HG03439 (cell line): ENCODE results near the gene ART1.
"Not testable (repeated sequence)": the region's sequence is repeated elsewhere in the genome, so short reads cannot be mapped to it uniquely, and the experiment has no call there.

Experiments
- ATAC-seq: cut with Tn5 transposase; IDR thresholded peaks from one replicate; pipeline ENCODE4 v1.9.1; 2021; ENCODE audit warnings: mild to moderate bottlenecking, moderate library complexity; ENCODE audit not compliant: unreplicated experiment

The ART1 gene

GRCh38 chr11:3644817-3645235, at the start of gene ART1:
ART1 (plus strand) TSS chr11:3645128; CDS start chr11:3659214, 14,086 bp downstream.
- ATAC-seq = no peak

- not testable (repeated sequence) for ATAC-seq
Measured at GRCh38 chr11:3597743-3598142, 47.2 kb upstream of the ART1 start.

GRCh38 chr11:3600201-3600600, 44.7 kb upstream of the ART1 start:
- ATAC-seq = not testable (repeated sequence)

GRCh38 chr11:3604167-3604566, 40.8 kb upstream of the ART1 start:
- ATAC-seq = no peak

- no peak for ATAC-seq
Measured at GRCh38 chr11:3605283-3605662, 39.7 kb upstream of the ART1 start.

GRCh38 chr11:3605771-3606203, 39.1 kb upstream of the ART1 start:
- no peak for ATAC-seq

- no peak for ATAC-seq
Measured at GRCh38 chr11:3609416-3610265, 35.3 kb upstream of the ART1 start.

- ATAC-seq = no peak
Measured at GRCh38 chr11:3610846-3611245, 34.1 kb upstream of the ART1 start.

GRCh38 chr11:3611976-3612678, 32.8 kb upstream of the ART1 start:
- no peak for ATAC-seq

GRCh38 chr11:3613998-3614741, 30.8 kb upstream of the ART1 start:
- ATAC-seq = no peak

GRCh38 chr11:3614742-3615171, 30.2 kb upstream of the ART1 start:
- ATAC-seq = no peak

- ATAC-seq = no peak
Measured at GRCh38 chr11:3615998-3616397, 28.9 kb upstream of the ART1 start.

- no peak for ATAC-seq
Measured at GRCh38 chr11:3616721-3617460, 28.0 kb upstream of the ART1 start.

GRCh38 chr11:3617990-3618389, 26.9 kb upstream of the ART1 start:
- no peak for ATAC-seq

- no peak for ATAC-seq
Measured at GRCh38 chr11:3622521-3622920, 22.4 kb upstream of the ART1 start.

- no peak for ATAC-seq
Measured at GRCh38 chr11:3623121-3623520, 21.8 kb upstream of the ART1 start.

GRCh38 chr11:3623767-3624458, 21.0 kb upstream of the ART1 start:
- ATAC-seq = no peak

GRCh38 chr11:3626250-3626960, 18.5 kb upstream of the ART1 start:
- ATAC-seq = no peak

GRCh38 chr11:3627291-3627690, 17.6 kb upstream of the ART1 start:
- no peak for ATAC-seq
